SH-SY5Y (cell line): ENCODE measurements around the gene URI1.

Source experiments
- GATA2 ChIP-seq: IDR thresholded peaks from 2 replicates; pipeline ENCODE4 v1.6.1; 2011; ENCODE audit warnings: mild to moderate bottlenecking, low read depth, low read length
- GATA3 ChIP-seq: IDR thresholded peaks from 2 replicates; pipeline ENCODE4 v1.6.1; 2011; ENCODE audit warnings: low read depth, mild to moderate bottlenecking, low read length, moderate library complexity

URI1 gene

GRCh38 chr19:29928831-29929230 lies 13.2 kb upstream of the URI1 start:
- no peak for TF ChIP-seq GATA3

GRCh38 chr19:29934257-29934656 lies 7.8 kb upstream of the URI1 start:
- TF ChIP-seq GATA3 (no peak), GATA2 (no peak)

GRCh38 chr19:29934781-29935180 lies 7.3 kb upstream of the URI1 start:
- TF ChIP-seq GATA2, result no peak
- TF ChIP-seq GATA3, result no peak

GRCh38 chr19:29936409-29936808 lies 5.6 kb upstream of the URI1 start:
- TF ChIP-seq GATA3 (no peak), GATA2 (no peak)

GRCh38 chr19:29939628-29940027 lies 2.4 kb upstream of the URI1 start:
- TF ChIP-seq GATA3 (no peak), GATA2 (no peak)

GRCh38 chr19:29940971-29941585 lies 961 bp upstream of the URI1 start:
- TF ChIP-seq GATA2 (no peak), GATA3 (no peak)

- no peak for TF ChIP-seq GATA2
- TF ChIP-seq GATA3, result no peak
Measured at GRCh38 chr19:29942404-29943261, 594 bp downstream of the URI1 start.

- TF ChIP-seq GATA2 (no peak), GATA3 (no peak)
Measured at GRCh38 chr19:29943615-29944014, 1.6 kb downstream of the URI1 start.

- no peak for TF ChIP-seq GATA3
- TF ChIP-seq GATA2, result no peak
Measured at GRCh38 chr19:29944390-29945012, 2.5 kb downstream of the URI1 start.

GRCh38 chr19:29945017-29945416 lies 3.0 kb downstream of the URI1 start:
- TF ChIP-seq GATA3 (no peak), GATA2 (no peak)

- TF ChIP-seq GATA3, result no peak
- TF ChIP-seq GATA2, result no peak
Measured at GRCh38 chr19:29945433-29945832, 3.4 kb downstream of the URI1 start.

GRCh38 chr19:29946645-29947044 lies 4.6 kb downstream of the URI1 start:
- no peak for TF ChIP-seq GATA3

GRCh38 chr19:29947871-29948270 lies 5.8 kb downstream of the URI1 start:
- TF ChIP-seq GATA2 (no peak), GATA3 (no peak)

GRCh38 chr19:29952177-29952576 lies 10.1 kb downstream of the URI1 start:
- TF ChIP-seq GATA3 (no peak), GATA2 (no peak)

- TF ChIP-seq GATA2 (no peak), GATA3 (no peak)
Measured at GRCh38 chr19:29952646-29953045, 10.6 kb downstream of the URI1 start.
